ENCODE data around the gene TRIM37. TPM values are rescaled to one million over a fixed set of nuclear protein-coding genes. Genes with fewer than 3 reads are reported as not detected.

The TRIM37 gene
- total and polyA plus RNA-seq, 7 experiments from 2014 or later, result 6.7 to 25.2 (median 18.3) TPM

- H3K4me1 Mint-ChIP-seq, result peaks cover 8 to 51% (median 41%) of the 10 kb centered on the region in 7 donors
- H3K27me3 ChIP-seq (ENCODE audit: control insufficient read depth in 2 of 2, insufficient read depth in 2 of 2, low read length in 2 of 2), result no peaks in the 10 kb centered on the region
- no peaks in the 10 kb centered on the region for H3K27me3 Mint-ChIP-seq
- no peak for ATAC-seq
- intact Hi-C loops (cut with micrococcal nuclease), result loop anchor here (10.0 kb wide), 2 partner anchors 817 to 1523 kb away; partner anchors contain the start of gene BCAS3 (in 1 of the 2)
- no peak overlapping the region for H3K4me3 ChIP-seq (ENCODE audit: low read length)
- no peak for DNase-seq
- no peak overlapping the region for H3K27ac ChIP-seq (ENCODE audit: low read depth, low read length)
- peak overlapping the region in 2 of 9 donors; percentile 16 to 42 for H3K27ac Mint-ChIP-seq
- H3K36me3 Mint-ChIP-seq, result peaks cover 0 to 6% (median 0%) of the 10 kb centered on the region in 5 donors
- H3K9me3 ChIP-seq (ENCODE audit: control insufficient read depth in 2 of 3, low read length in 3 of 3), result no peaks in the 10 kb centered on the region
- H3K9me3 Mint-ChIP-seq, result peaks cover 0 to 1% (median 0%) of the 10 kb centered on the region in 11 donors
- ChIA-PET POLR2A (interaction anchor here (1.5 kb wide), 1 partner anchor 44 kb away, joined by 4 read pairs; no protein-coding TSS in a partner anchor), CTCF (interaction anchor here (0.5 kb wide), 1 partner anchor 598 kb away, joined by 4 read pairs; no protein-coding TSS in a partner anchor)
- H3K4me1 ChIP-seq (ENCODE audit: control insufficient read depth in 2 of 2, insufficient read depth in 2 of 2, low read length in 2 of 2), result peaks cover 10 to 13% of the 10 kb centered on the region in 2 donors
- peaks cover 0 to 5% (median 0%) of the 10 kb centered on the region in 3 experiments for H3K36me3 ChIP-seq (ENCODE audit: control insufficient read depth in 2 of 3, insufficient read depth in 3 of 3, low read length in 3 of 3)
- H3K4me3 Mint-ChIP-seq, result peak overlapping the region in 4 of 10 donors; percentile 7 to 49 (median 26)
These were observed 44.9 kb upstream of the TRIM37 start for GRCh38 chr17:59151591-59151990.

GRCh38 chr17:59151006-59151405, 44.3 kb upstream of the TRIM37 start:
- Mint-ChIP-seq H3K27me3 (no peaks in the 10 kb centered on the region), H3K36me3 (peaks cover 0 to 6% (median 0%) of the 10 kb centered on the region in 5 donors), H3K9me3 (peaks cover 0 to 1% (median 0%) of the 10 kb centered on the region in 11 donors), H3K27ac (no peak overlapping the region), H3K4me1 (peaks cover 8 to 51% (median 42%) of the 10 kb centered on the region in 7 donors), H3K4me3 (peak overlapping the region in 2 of 10 donors; percentile 42 to 43)
- H3K27ac ChIP-seq (ENCODE audit: low read depth, low read length), result no peak overlapping the region
- H3K9me3 ChIP-seq (ENCODE audit: control insufficient read depth in 2 of 3, low read length in 3 of 3), result no peaks in the 10 kb centered on the region
- no peak for DNase-seq
- H3K27me3 ChIP-seq (ENCODE audit: control insufficient read depth in 2 of 2, insufficient read depth in 2 of 2, low read length in 2 of 2), result no peaks in the 10 kb centered on the region
- peaks cover 8 to 10% of the 10 kb centered on the region in 2 donors for H3K4me1 ChIP-seq (ENCODE audit: control insufficient read depth in 2 of 2, insufficient read depth in 2 of 2, low read length in 2 of 2)
- ChIA-PET POLR2A (interaction anchor here (1.5 kb wide), 1 partner anchor 43 kb away, joined by 4 read pairs; no protein-coding TSS in a partner anchor), CTCF (interaction anchor here (0.5 kb wide), 1 partner anchor 599 kb away, joined by 4 read pairs; no protein-coding TSS in a partner anchor)
- peaks cover 0 to 5% (median 0%) of the 10 kb centered on the region in 3 experiments for H3K36me3 ChIP-seq (ENCODE audit: control insufficient read depth in 2 of 3, insufficient read depth in 3 of 3, low read length in 3 of 3)
- no peak for ATAC-seq
- intact Hi-C loops (cut with micrococcal nuclease), result loop anchor here (10.0 kb wide), 2 partner anchors 816 to 1524 kb away; partner anchors contain the start of gene BCAS3 (in 1 of the 2)
- no peak overlapping the region for H3K4me3 ChIP-seq (ENCODE audit: low read length)

GRCh38 chr17:59149841-59150511, 43.3 kb upstream of the TRIM37 start:
- H3K27ac ChIP-seq (ENCODE audit: low read depth, low read length), result no peak overlapping the region
- POLR2A ChIA-PET, result no interaction called here
- CTCF ChIA-PET, result interaction anchor here (1.1 kb wide), 1 partner anchor 9 kb away, joined by 3 read pairs; no protein-coding TSS in a partner anchor
- H3K4me1 ChIP-seq (ENCODE audit: control insufficient read depth in 2 of 2, insufficient read depth in 2 of 2, low read length in 2 of 2), result peaks cover 4 to 10% of the 10 kb centered on the region in 2 donors
- peaks cover 8 to 56% (median 48%) of the 10 kb centered on the region in 7 donors for H3K4me1 Mint-ChIP-seq
- no peaks in the 10 kb centered on the region for H3K9me3 ChIP-seq (ENCODE audit: control insufficient read depth in 2 of 3, low read length in 3 of 3)
- peak overlapping the region in 1 of 10 donors; percentile 57 for H3K4me3 Mint-ChIP-seq
- peaks cover 0 to 5% (median 0%) of the 10 kb centered on the region in 3 experiments for H3K36me3 ChIP-seq (ENCODE audit: control insufficient read depth in 2 of 3, insufficient read depth in 3 of 3, low read length in 3 of 3)
- ATAC-seq, result no peak
- H3K4me3 ChIP-seq (ENCODE audit: low read length), result no peak overlapping the region
- H3K9me3 Mint-ChIP-seq, result peaks cover 0 to 1% (median 0%) of the 10 kb centered on the region in 11 donors
- peaks cover 0 to 13% (median 0%) of the 10 kb centered on the region in 5 donors for H3K36me3 Mint-ChIP-seq
- H3K27me3 ChIP-seq (ENCODE audit: control insufficient read depth in 2 of 2, insufficient read depth in 2 of 2, low read length in 2 of 2), result no peaks in the 10 kb centered on the region
- H3K27me3 Mint-ChIP-seq, result no peaks in the 10 kb centered on the region
- peak overlapping the region in 1 of 9 donors; percentile 65 for H3K27ac Mint-ChIP-seq
- intact Hi-C loops (cut with micrococcal nuclease), result loop anchor here (10.0 kb wide), 2 partner anchors 815 to 1525 kb away; partner anchors contain the start of gene BCAS3 (in 1 of the 2)
- DNase-seq, result no peak

- H3K27me3 Mint-ChIP-seq, result no peaks in the 10 kb centered on the region
- DNase-seq (no peak), ATAC-seq (no peak)
- no peaks in the 10 kb centered on the region for H3K27me3 ChIP-seq (ENCODE audit: control insufficient read depth in 2 of 2, insufficient read depth in 2 of 2, low read length in 2 of 2)
- intact Hi-C loops (cut with micrococcal nuclease), result no loop called here
- H3K9me3 Mint-ChIP-seq, result peaks cover 0 to 1% (median 0%) of the 10 kb centered on the region in 11 donors
- H3K4me1 Mint-ChIP-seq, result peaks cover 14 to 56% (median 45%) of the 10 kb centered on the region in 7 donors
- ChIA-PET POLR2A (no interaction called here), CTCF (no interaction called here)
- peaks cover 0 to 19% (median 5%) of the 10 kb centered on the region in 5 donors for H3K36me3 Mint-ChIP-seq
- H3K9me3 ChIP-seq (ENCODE audit: control insufficient read depth in 2 of 3, low read length in 3 of 3), result no peaks in the 10 kb centered on the region
- H3K4me3 ChIP-seq (ENCODE audit: low read length), result no peak overlapping the region
- no peak overlapping the region for H3K4me3 Mint-ChIP-seq
- H3K27ac Mint-ChIP-seq, result no peak overlapping the region
- no peak overlapping the region for H3K27ac ChIP-seq (ENCODE audit: low read depth, low read length)
- H3K4me1 ChIP-seq (ENCODE audit: control insufficient read depth in 2 of 2, insufficient read depth in 2 of 2, low read length in 2 of 2), result peaks cover 4 to 10% of the 10 kb centered on the region in 2 donors
- no peaks in the 10 kb centered on the region for H3K36me3 ChIP-seq (ENCODE audit: control insufficient read depth in 2 of 3, insufficient read depth in 3 of 3, low read length in 3 of 3)
These were observed 42.4 kb upstream of the TRIM37 start for GRCh38 chr17:59149051-59149450.

DNA sequence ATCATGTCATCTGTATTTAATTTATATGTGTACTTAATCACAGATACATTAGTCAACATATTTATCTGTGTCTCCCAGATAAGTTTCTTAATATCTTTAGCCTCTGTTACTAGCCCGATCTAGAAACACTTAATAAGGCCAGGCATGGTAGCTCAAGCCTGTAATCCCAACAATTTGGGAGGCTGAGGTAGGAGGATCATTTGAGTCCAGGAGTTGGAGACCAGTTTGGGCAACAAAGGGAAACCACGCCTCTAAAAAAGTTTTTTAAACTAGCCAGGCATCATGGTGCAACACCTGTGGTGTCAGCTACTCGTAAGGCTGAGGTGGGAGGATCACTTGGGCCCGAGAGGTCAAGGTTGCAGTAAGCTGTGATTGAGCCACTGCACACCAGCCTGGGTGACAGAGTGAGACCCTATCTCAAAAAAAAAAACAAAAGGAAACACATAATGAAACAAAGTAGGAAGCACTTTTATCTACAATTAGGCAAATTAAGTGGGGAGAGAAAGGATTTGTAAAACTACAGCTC, 39.0 kb upstream of the TRIM37 start:
- Histone ChIP-seq H3K36me3 (ENCODE audit: control insufficient read depth in 2 of 3, insufficient read depth in 3 of 3, low read length in 3 of 3) (no peaks in the 10 kb centered on the region), H3K27ac (ENCODE audit: low read depth, low read length) (no peak overlapping the region), H3K27me3 (ENCODE audit: control insufficient read depth in 2 of 2, insufficient read depth in 2 of 2, low read length in 2 of 2) (no peaks in the 10 kb centered on the region), H3K9me3 (ENCODE audit: control insufficient read depth in 2 of 3, low read length in 3 of 3) (no peaks in the 10 kb centered on the region), H3K4me3 (ENCODE audit: low read length) (no peak overlapping the region), H3K4me1 (ENCODE audit: control insufficient read depth in 2 of 2, insufficient read depth in 2 of 2, low read length in 2 of 2) (no peaks in the 10 kb centered on the region)
- Mint-ChIP-seq H3K27me3 (no peaks in the 10 kb centered on the region), H3K4me3 (no peak overlapping the region), H3K36me3 (peaks cover 0 to 19% (median 5%) of the 10 kb centered on the region in 5 donors), H3K9me3 (peaks cover 0 to 1% (median 0%) of the 10 kb centered on the region in 11 donors), H3K4me1 (peaks cover 7 to 26% (median 15%) of the 10 kb centered on the region in 7 donors), H3K27ac (no peak overlapping the region)
- ChIA-PET CTCF (interaction anchor here (0.6 kb wide), 1 partner anchor 79 kb away, joined by 3 read pairs; no protein-coding TSS in a partner anchor), POLR2A (no interaction called here)
- ATAC-seq, result no peak
- no peak for DNase-seq
- intact Hi-C loops (cut with micrococcal nuclease), result no loop called here

DNA sequence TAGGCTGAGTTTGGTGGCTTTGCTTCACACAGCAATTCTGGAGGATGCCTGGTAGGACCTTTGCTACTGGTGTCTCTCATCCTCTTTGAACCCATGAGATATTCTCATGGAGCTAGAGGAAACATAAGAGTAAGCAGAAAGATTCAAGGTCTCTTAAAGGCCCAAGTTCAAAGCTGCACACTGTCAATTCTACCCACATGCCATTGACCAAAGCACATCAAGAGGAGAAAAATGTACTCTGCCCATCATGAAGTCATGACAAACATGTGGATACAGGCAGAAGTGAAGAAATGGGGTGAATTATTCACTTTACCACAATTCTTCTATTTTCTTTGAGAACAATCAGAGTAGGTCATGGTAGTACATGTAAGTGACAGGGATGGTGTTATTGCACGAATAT, 35.2 kb upstream of the TRIM37 start:
- ATAC-seq, result no peak
- DNase-seq, result no peak
- Mint-ChIP-seq H3K4me1 (peaks cover 5 to 17% (median 10%) of the 10 kb centered on the region in 7 donors), H3K27me3 (no peaks in the 10 kb centered on the region), H3K4me3 (no peak overlapping the region), H3K27ac (no peak overlapping the region), H3K36me3 (peaks cover 0 to 14% (median 5%) of the 10 kb centered on the region in 5 donors), H3K9me3 (no peaks in the 10 kb centered on the region)
- intact Hi-C loops (cut with micrococcal nuclease), result no loop called here
- ChIA-PET POLR2A (no interaction called here), CTCF (no interaction called here)
- no peak overlapping the region for H3K27ac ChIP-seq (ENCODE audit: low read depth, low read length)
- no peaks in the 10 kb centered on the region for H3K4me1 ChIP-seq (ENCODE audit: control insufficient read depth in 2 of 2, insufficient read depth in 2 of 2, low read length in 2 of 2)
- H3K27me3 ChIP-seq (ENCODE audit: control insufficient read depth in 2 of 2, insufficient read depth in 2 of 2, low read length in 2 of 2), result no peaks in the 10 kb centered on the region
- no peaks in the 10 kb centered on the region for H3K36me3 ChIP-seq (ENCODE audit: control insufficient read depth in 2 of 3, insufficient read depth in 3 of 3, low read length in 3 of 3)
- no peak overlapping the region for H3K4me3 ChIP-seq (ENCODE audit: low read length)
- H3K9me3 ChIP-seq (ENCODE audit: control insufficient read depth in 2 of 3, low read length in 3 of 3), result no peaks in the 10 kb centered on the region

Measured in naive thymus-derived CD4-positive, alpha-beta T cell (primary cell).